Tibial nerve (tissue), 4 donors: Measurements from ENCODE around the gene FAM107B.

ENCODE experiments used
- CTCF ChIP-seq, 5 experiments: fragments of 200-600 bp in 3 of 5; fragments of 450-650 bp in 2 of 5; sonication (generic) in 3 of 5; IDR thresholded peaks; one replicate each; pipeline ENCODE4 v1.5.1; 2016 to 2019; ENCODE audit warnings: antibody characterized with exemption in 5 of 5, mild to moderate bottlenecking in 3 of 5, moderate library complexity in 2 of 5
- EP300 ChIP-seq, 2 donors: sonication (generic); formaldehyde crosslinking; IDR thresholded peaks; one replicate each; pipeline ENCODE4 v1.6.1; 2017; ENCODE audit warnings: antibody characterized with exemption in 2 of 2, mild to moderate bottlenecking in 1 of 2
- POLR2A ChIP-seq, 2 donors: fragments of 450-650 bp; IDR thresholded peaks; one replicate each; pipeline ENCODE4 v1.6.1; 2017; ENCODE audit warnings: antibody characterized with exemption in 2 of 2, mild to moderate bottlenecking in 2 of 2, moderate library complexity in 2 of 2

GRCh38 chr10:14617852-14618251, 156.8 kb downstream of the FAM107B start:
- TF ChIP-seq CTCF (IDR thresholded peaks at IDR 0.05) = peak in 2 of 5 experiments; percentile 12 to 14
- TF ChIP-seq EP300 (IDR thresholded peaks at IDR 0.05) = no peak
- no peak for TF ChIP-seq POLR2A (IDR thresholded peaks at IDR 0.05)
